ENCODE data around the gene PSME3.

PSME3 gene

GRCh38 chr17:42841975-42842685, 8.9 kb downstream of the PSME3 start:
- no peaks in the 10 kb centered on the region for H3K9me3 ChIP-seq (ENCODE audit: insufficient read depth, low read length, severe bottlenecking)
- H4K20me1 ChIP-seq (ENCODE audit: insufficient read depth, low read length): peaks cover 20% of the 10 kb centered on the region
- H2AFZ ChIP-seq (ENCODE audit: low read depth, low read length): no peak overlapping the region
- no peak for DNase-seq
- no peak for ATAC-seq (ENCODE audit: insufficient read depth, low read depth)
- H3K36me3 ChIP-seq (ENCODE audit: insufficient read depth, low read length): peaks cover 73% of the 10 kb centered on the region
- no peak overlapping the region for H3K4me3 ChIP-seq (ENCODE audit: low read depth in 1 of 2, low read length in 2 of 2)
- TF ChIP-seq, protein P1, sequence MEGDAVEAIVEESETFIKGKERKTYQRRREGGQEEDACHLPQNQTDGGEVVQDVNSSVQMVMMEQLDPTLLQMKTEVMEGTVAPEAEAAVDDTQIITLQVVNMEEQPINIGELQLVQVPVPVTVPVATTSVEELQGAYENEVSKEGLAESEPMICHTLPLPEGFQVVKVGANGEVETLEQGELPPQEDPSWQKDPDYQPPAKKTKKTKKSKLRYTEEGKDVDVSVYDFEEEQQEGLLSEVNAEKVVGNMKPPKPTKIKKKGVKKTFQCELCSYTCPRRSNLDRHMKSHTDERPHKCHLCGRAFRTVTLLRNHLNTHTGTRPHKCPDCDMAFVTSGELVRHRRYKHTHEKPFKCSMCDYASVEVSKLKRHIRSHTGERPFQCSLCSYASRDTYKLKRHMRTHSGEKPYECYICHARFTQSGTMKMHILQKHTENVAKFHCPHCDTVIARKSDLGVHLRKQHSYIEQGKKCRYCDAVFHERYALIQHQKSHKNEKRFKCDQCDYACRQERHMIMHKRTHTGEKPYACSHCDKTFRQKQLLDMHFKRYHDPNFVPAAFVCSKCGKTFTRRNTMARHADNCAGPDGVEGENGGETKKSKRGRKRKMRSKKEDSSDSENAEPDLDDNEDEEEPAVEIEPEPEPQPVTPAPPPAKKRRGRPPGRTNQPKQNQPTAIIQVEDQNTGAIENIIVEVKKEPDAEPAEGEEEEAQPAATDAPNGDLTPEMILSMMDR (IDR thresholded peaks at IDR 0.05; ENCODE audit: borderline replicate concordance, extremely low read depth, low read length, poor library complexity, severe bottlenecking): no peak
- no peak for TF ChIP-seq EZH2 (IDR thresholded peaks at IDR 0.05; ENCODE audit: borderline replicate concordance, low read depth, low read length, severe bottlenecking)
- H3K79me2 ChIP-seq (ENCODE audit: insufficient read depth, low read length): no peaks in the 10 kb centered on the region; the same call in 1 of the 2 replicates
- no peak overlapping the region for H3K9ac ChIP-seq (ENCODE audit: low read depth, low read length)
- H3K4me1 ChIP-seq (ENCODE audit: insufficient read depth, low read length): no peaks in the 10 kb centered on the region
- no peaks in the 10 kb centered on the region for H3K27me3 ChIP-seq (ENCODE audit: insufficient read depth, low read length, poor library complexity)
- no peak overlapping the region for H3K27ac ChIP-seq (ENCODE audit: low read length)
- no peak overlapping the region for H3K4me2 ChIP-seq (ENCODE audit: insufficient read depth, low read length)

GRCh38 chr17:42843358-42843934, 10.2 kb downstream of the PSME3 start:
- no peaks in the 10 kb centered on the region for H3K79me2 ChIP-seq (ENCODE audit: insufficient read depth, low read length)
- no peak for TF ChIP-seq EZH2 (IDR thresholded peaks at IDR 0.05; ENCODE audit: borderline replicate concordance, low read depth, low read length, severe bottlenecking)
- TF ChIP-seq, protein P1 (IDR thresholded peaks at IDR 0.05; ENCODE audit: borderline replicate concordance, extremely low read depth, low read length, poor library complexity, severe bottlenecking): peak; percentile 77
- H3K36me3 ChIP-seq (ENCODE audit: insufficient read depth, low read length): peaks cover 60% of the 10 kb centered on the region
- no peak overlapping the region for H3K4me3 ChIP-seq (ENCODE audit: low read depth in 1 of 2, low read length in 2 of 2)
- H3K9me3 ChIP-seq (ENCODE audit: insufficient read depth, low read length, severe bottlenecking): no peaks in the 10 kb centered on the region
- H2AFZ ChIP-seq (ENCODE audit: low read depth, low read length): no peak overlapping the region
- no peak overlapping the region for H3K4me2 ChIP-seq (ENCODE audit: insufficient read depth, low read length)
- peaks cover 20% of the 10 kb centered on the region for H4K20me1 ChIP-seq (ENCODE audit: insufficient read depth, low read length)
- 0 out of 3 replicates have a peak, but pooled peaks have one; percentile 47 for ATAC-seq (ENCODE audit: insufficient read depth, low read depth)
- no peak overlapping the region for H3K9ac ChIP-seq (ENCODE audit: low read depth, low read length)
- H3K27me3 ChIP-seq (ENCODE audit: insufficient read depth, low read length, poor library complexity): no peaks in the 10 kb centered on the region
- DNase-seq: peak; percentile 21
- H3K27ac ChIP-seq (ENCODE audit: low read length): no peak overlapping the region
- H3K4me1 ChIP-seq (ENCODE audit: insufficient read depth, low read length): no peaks in the 10 kb centered on the region

GRCh38 chr17:42844271-42844670, 11.1 kb downstream of the PSME3 start, which contains the start of gene AOC2:
TSS of gene AOC2 (plus strand) at chr17:42844580. CDS start at chr17:42844627, 47 bp downstream.
- no peak within 1 kb of the TSS for H2AFZ ChIP-seq (ENCODE audit: low read depth, low read length)
- H3K9me3 ChIP-seq (ENCODE audit: insufficient read depth, low read length, severe bottlenecking): no peaks in the 10 kb centered on the region
- H3K27ac ChIP-seq (ENCODE audit: low read length): no peak within 1 kb of the TSS
- H3K4me3 ChIP-seq (ENCODE audit: low read depth in 1 of 2, low read length in 2 of 2): no peak within 1 kb of the TSS
- H3K79me2 ChIP-seq (ENCODE audit: insufficient read depth, low read length): no peaks in the 10 kb centered on the region
- TF ChIP-seq EZH2 (IDR thresholded peaks at IDR 0.05; ENCODE audit: borderline replicate concordance, low read depth, low read length, severe bottlenecking): no peak
- TF ChIP-seq, protein P1 (IDR thresholded peaks at IDR 0.05; ENCODE audit: borderline replicate concordance, extremely low read depth, low read length, poor library complexity, severe bottlenecking): no peak
- H3K27me3 ChIP-seq (ENCODE audit: insufficient read depth, low read length, poor library complexity): no peaks in the 10 kb centered on the region
- no peak for DNase-seq
- H4K20me1 ChIP-seq (ENCODE audit: insufficient read depth, low read length): peaks cover 16% of the 10 kb centered on the region
- no peak within 1 kb of the TSS for H3K4me2 ChIP-seq (ENCODE audit: insufficient read depth, low read length)
- H3K36me3 ChIP-seq (ENCODE audit: insufficient read depth, low read length): peaks cover 52% of the 10 kb centered on the region
- ATAC-seq (ENCODE audit: insufficient read depth, low read depth): no peak
- H3K4me1 ChIP-seq (ENCODE audit: insufficient read depth, low read length): no peaks in the 10 kb centered on the region
- H3K9ac ChIP-seq (ENCODE audit: low read depth, low read length): no peak within 1 kb of the TSS

Data from DND-41 (cell line).